ENCODE results near the gene C18orf32.
"Not testable (repeated sequence)": the region's sequence is repeated elsewhere in the genome, so short reads cannot be mapped to it uniquely, and the experiment has no call there.

Gene C18orf32

GRCh38 chr18:49486953-49487710, at the start of gene C18orf32:
TSS of gene C18orf32 (minus strand) at chr18:49487234. CDS start at chr18:49483748, 3,486 bp downstream.
- peak; percentile 96 for FAIRE-seq

GRCh38 chr18:49534846-49535601, 48.0 kb upstream of the C18orf32 start:
- DNase-seq (ENCODE audit: extremely low spot score, insufficient read length, low read depth) (no peak), FAIRE-seq (peak; percentile 31)

More at GRCh38 chr18:49486953-49487710, at the start of gene C18orf32:
- peak; percentile 70 for DNase-seq (ENCODE audit: extremely low spot score, insufficient read length, low read depth)

- DNase-seq (ENCODE audit: extremely low spot score, insufficient read length, low read depth), result no peak
- FAIRE-seq, result peak; percentile 80
These were observed 44.7 kb upstream of the C18orf32 start for GRCh38 chr18:49531678-49532153.

GRCh38 chr18:49529596-49529995, 42.6 kb upstream of the C18orf32 start:
- DNase-seq (ENCODE audit: extremely low spot score, insufficient read length, low read depth), result no peak
- no peak for FAIRE-seq

- FAIRE-seq, result no peak
These were observed 40.7 kb upstream of the C18orf32 start for GRCh38 chr18:49527631-49528327.

GRCh38 chr18:49525981-49526380, 38.9 kb upstream of the C18orf32 start:
- FAIRE-seq (no peak), DNase-seq (ENCODE audit: extremely low spot score, insufficient read length, low read depth) (no peak)

More at GRCh38 chr18:49527631-49528327, 40.7 kb upstream of the C18orf32 start:
- no peak for DNase-seq (ENCODE audit: extremely low spot score, insufficient read length, low read depth)

- no peak for DNase-seq (ENCODE audit: extremely low spot score, insufficient read length, low read depth)
- FAIRE-seq, result no peak
These were observed 37.9 kb upstream of the C18orf32 start for GRCh38 chr18:49524951-49525350.

- DNase-seq (ENCODE audit: extremely low spot score, insufficient read length, low read depth) (no peak), FAIRE-seq (no peak)
These were observed 37.3 kb upstream of the C18orf32 start for GRCh38 chr18:49524349-49524748.

GRCh38 chr18:49523580-49524093, 36.6 kb upstream of the C18orf32 start:
- not testable (repeated sequence) for DNase-seq (ENCODE audit: extremely low spot score, insufficient read length, low read depth); FAIRE-seq

- DNase-seq (ENCODE audit: extremely low spot score, insufficient read length, low read depth) (no peak), FAIRE-seq (no peak)
These were observed 34.3 kb upstream of the C18orf32 start for GRCh38 chr18:49521216-49521835.

GRCh38 chr18:49520661-49521145, 33.7 kb upstream of the C18orf32 start:
- DNase-seq (ENCODE audit: extremely low spot score, insufficient read length, low read depth) (no peak), FAIRE-seq (no peak)

GRCh38 chr18:49519101-49519971, 32.3 kb upstream of the C18orf32 start:
- no peak for FAIRE-seq
- no peak for DNase-seq (ENCODE audit: extremely low spot score, insufficient read length, low read depth)

GRCh38 chr18:49517483-49517882, 30.4 kb upstream of the C18orf32 start:
- DNase-seq (ENCODE audit: extremely low spot score, insufficient read length, low read depth) (no peak), FAIRE-seq (no peak)

- DNase-seq (ENCODE audit: extremely low spot score, insufficient read length, low read depth) (no peak), FAIRE-seq (no peak)
These were observed 28.5 kb upstream of the C18orf32 start for GRCh38 chr18:49515516-49515915.

- not testable (repeated sequence) for DNase-seq (ENCODE audit: extremely low spot score, insufficient read length, low read depth); FAIRE-seq
These were observed 28.0 kb upstream of the C18orf32 start for GRCh38 chr18:49515003-49515402.

- FAIRE-seq (no peak), DNase-seq (ENCODE audit: extremely low spot score, insufficient read length, low read depth) (no peak)
These were observed 27.5 kb upstream of the C18orf32 start for GRCh38 chr18:49514577-49514976.

GRCh38 chr18:49512876-49513275, 25.8 kb upstream of the C18orf32 start:
- FAIRE-seq; DNase-seq (ENCODE audit: extremely low spot score, insufficient read length, low read depth): not testable (repeated sequence)

- FAIRE-seq (peak; percentile 86), DNase-seq (ENCODE audit: extremely low spot score, insufficient read length, low read depth) (no peak)
These were observed 23.5 kb upstream of the C18orf32 start for GRCh38 chr18:49510393-49511115.

All from GM18507 (cell line).